ENCODE results near the gene MAGEB16. TPM values are rescaled to one million over a fixed set of nuclear protein-coding genes. Genes with fewer than 3 reads are reported as not detected.

Gene MAGEB16
- total RNA-seq, 1 experiment from 2014 or later: not detected

DNA sequence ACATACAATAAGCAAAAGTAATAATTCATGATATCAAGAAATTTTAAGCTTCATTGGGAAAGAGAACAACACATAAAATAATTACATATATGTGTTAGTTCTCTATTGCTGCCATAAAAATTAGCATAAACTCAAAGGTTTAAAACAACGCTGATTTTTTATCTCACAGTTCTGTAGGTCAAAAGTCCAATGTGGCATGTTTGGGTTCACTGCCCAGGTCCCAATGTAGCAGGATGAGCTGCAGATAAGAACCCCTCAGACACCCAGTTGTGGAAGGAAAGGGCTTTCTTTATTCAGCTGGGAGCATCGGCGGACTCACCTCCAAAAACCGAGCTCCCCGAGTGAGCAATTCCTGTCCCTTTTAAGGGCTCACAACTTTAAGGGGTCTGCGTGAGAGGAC is 13.1 kb upstream of the MAGEB16 start:
- no peaks in the 10 kb centered on the region for H3K27me3 Mint-ChIP-seq (ENCODE audit: low read depth)
- DNase-seq (ENCODE audit: low spot score): no peak
- CTCF ChIA-PET: no interaction called here
- H3K4me3 Mint-ChIP-seq: no peak overlapping the region
- H3K27ac Mint-ChIP-seq: no peak overlapping the region
- no peak for ATAC-seq
- no peaks in the 10 kb centered on the region for H3K36me3 Mint-ChIP-seq
- POLR2A ChIA-PET: no interaction called here
- H3K9me3 Mint-ChIP-seq: no peaks in the 10 kb centered on the region
- no peak for TF ChIP-seq MYBL2 (CRISPR knock-in tag; IDR thresholded peaks at IDR 0.05)
- TF ChIP-seq, protein P1, sequence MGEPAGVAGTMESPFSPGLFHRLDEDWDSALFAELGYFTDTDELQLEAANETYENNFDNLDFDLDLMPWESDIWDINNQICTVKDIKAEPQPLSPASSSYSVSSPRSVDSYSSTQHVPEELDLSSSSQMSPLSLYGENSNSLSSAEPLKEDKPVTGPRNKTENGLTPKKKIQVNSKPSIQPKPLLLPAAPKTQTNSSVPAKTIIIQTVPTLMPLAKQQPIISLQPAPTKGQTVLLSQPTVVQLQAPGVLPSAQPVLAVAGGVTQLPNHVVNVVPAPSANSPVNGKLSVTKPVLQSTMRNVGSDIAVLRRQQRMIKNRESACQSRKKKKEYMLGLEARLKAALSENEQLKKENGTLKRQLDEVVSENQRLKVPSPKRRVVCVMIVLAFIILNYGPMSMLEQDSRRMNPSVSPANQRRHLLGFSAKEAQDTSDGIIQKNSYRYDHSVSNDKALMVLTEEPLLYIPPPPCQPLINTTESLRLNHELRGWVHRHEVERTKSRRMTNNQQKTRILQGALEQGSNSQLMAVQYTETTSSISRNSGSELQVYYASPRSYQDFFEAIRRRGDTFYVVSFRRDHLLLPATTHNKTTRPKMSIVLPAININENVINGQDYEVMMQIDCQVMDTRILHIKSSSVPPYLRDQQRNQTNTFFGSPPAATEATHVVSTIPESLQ (CRISPR knock-in tag; IDR thresholded peaks at IDR 0.05): no peak
- TF ChIP-seq, protein P2, sequence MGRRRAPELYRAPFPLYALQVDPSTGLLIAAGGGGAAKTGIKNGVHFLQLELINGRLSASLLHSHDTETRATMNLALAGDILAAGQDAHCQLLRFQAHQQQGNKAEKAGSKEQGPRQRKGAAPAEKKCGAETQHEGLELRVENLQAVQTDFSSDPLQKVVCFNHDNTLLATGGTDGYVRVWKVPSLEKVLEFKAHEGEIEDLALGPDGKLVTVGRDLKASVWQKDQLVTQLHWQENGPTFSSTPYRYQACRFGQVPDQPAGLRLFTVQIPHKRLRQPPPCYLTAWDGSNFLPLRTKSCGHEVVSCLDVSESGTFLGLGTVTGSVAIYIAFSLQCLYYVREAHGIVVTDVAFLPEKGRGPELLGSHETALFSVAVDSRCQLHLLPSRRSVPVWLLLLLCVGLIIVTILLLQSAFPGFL (CRISPR knock-in tag; IDR thresholded peaks at IDR 0.05; ENCODE audit: borderline replicate concordance): no peak
- TF ChIP-seq, protein P3, sequence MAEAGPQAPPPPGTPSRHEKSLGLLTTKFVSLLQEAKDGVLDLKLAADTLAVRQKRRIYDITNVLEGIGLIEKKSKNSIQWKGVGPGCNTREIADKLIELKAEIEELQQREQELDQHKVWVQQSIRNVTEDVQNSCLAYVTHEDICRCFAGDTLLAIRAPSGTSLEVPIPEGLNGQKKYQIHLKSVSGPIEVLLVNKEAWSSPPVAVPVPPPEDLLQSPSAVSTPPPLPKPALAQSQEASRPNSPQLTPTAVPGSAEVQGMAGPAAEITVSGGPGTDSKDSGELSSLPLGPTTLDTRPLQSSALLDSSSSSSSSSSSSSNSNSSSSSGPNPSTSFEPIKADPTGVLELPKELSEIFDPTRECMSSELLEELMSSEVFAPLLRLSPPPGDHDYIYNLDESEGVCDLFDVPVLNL (CRISPR knock-in tag; IDR thresholded peaks at IDR 0.05; ENCODE audit: borderline replicate concordance, low read depth): no peak
- no peak for TF ChIP-seq OVOL2 (CRISPR knock-in tag; IDR thresholded peaks at IDR 0.05; ENCODE audit: borderline replicate concordance)
- TF ChIP-seq, protein P4, sequence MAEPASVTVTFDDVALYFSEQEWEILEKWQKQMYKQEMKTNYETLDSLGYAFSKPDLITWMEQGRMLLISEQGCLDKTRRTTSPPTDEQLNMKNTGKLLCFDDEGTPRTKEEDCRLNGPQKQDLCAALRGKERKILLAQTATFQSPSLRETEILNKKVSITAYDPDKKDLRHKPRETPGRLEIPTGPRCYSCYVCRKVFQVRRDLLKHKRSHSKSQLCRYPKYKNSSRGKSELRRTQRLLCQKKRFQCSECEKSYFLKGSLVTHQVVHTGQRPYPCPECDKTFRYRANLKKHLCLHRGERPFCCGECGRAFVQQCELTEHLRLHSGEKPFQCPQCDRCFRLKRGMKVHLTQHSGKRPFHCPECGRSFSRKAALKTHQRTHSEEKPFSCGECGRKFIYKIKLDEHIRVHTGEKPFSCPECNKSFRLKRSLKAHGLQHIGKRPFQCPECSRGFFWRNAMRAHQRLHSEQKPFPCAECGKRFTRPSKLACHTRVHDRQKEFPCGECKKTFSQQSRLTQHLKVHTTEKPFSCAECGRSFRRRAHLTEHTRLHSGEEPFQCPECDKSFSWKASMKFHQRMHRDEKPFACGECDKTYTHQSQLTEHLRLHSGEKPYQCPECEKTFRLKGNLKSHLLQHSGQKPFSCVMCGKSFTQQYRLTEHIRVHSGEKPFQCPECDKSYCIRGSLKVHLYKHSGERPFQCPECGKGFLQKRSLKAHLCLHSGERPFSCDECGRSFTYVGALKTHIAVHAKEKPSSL (CRISPR knock-in tag; conservative IDR thresholded peaks at IDR 0.05): no peak
- TF ChIP-seq, protein P5, sequence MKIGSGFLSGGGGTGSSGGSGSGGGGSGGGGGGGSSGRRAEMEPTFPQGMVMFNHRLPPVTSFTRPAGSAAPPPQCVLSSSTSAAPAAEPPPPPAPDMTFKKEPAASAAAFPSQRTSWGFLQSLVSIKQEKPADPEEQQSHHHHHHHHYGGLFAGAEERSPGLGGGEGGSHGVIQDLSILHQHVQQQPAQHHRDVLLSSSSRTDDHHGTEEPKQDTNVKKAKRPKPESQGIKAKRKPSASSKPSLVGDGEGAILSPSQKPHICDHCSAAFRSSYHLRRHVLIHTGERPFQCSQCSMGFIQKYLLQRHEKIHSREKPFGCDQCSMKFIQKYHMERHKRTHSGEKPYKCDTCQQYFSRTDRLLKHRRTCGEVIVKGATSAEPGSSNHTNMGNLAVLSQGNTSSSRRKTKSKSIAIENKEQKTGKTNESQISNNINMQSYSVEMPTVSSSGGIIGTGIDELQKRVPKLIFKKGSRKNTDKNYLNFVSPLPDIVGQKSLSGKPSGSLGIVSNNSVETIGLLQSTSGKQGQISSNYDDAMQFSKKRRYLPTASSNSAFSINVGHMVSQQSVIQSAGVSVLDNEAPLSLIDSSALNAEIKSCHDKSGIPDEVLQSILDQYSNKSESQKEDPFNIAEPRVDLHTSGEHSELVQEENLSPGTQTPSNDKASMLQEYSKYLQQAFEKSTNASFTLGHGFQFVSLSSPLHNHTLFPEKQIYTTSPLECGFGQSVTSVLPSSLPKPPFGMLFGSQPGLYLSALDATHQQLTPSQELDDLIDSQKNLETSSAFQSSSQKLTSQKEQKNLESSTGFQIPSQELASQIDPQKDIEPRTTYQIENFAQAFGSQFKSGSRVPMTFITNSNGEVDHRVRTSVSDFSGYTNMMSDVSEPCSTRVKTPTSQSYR (CRISPR knock-in tag; IDR thresholded peaks at IDR 0.05): no peak
- TF ChIP-seq, protein P6, sequence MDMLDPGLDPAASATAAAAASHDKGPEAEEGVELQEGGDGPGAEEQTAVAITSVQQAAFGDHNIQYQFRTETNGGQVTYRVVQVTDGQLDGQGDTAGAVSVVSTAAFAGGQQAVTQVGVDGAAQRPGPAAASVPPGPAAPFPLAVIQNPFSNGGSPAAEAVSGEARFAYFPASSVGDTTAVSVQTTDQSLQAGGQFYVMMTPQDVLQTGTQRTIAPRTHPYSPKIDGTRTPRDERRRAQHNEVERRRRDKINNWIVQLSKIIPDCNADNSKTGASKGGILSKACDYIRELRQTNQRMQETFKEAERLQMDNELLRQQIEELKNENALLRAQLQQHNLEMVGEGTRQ (CRISPR knock-in tag; IDR thresholded peaks at IDR 0.05): no peak
- TF ChIP-seq, protein P7, sequence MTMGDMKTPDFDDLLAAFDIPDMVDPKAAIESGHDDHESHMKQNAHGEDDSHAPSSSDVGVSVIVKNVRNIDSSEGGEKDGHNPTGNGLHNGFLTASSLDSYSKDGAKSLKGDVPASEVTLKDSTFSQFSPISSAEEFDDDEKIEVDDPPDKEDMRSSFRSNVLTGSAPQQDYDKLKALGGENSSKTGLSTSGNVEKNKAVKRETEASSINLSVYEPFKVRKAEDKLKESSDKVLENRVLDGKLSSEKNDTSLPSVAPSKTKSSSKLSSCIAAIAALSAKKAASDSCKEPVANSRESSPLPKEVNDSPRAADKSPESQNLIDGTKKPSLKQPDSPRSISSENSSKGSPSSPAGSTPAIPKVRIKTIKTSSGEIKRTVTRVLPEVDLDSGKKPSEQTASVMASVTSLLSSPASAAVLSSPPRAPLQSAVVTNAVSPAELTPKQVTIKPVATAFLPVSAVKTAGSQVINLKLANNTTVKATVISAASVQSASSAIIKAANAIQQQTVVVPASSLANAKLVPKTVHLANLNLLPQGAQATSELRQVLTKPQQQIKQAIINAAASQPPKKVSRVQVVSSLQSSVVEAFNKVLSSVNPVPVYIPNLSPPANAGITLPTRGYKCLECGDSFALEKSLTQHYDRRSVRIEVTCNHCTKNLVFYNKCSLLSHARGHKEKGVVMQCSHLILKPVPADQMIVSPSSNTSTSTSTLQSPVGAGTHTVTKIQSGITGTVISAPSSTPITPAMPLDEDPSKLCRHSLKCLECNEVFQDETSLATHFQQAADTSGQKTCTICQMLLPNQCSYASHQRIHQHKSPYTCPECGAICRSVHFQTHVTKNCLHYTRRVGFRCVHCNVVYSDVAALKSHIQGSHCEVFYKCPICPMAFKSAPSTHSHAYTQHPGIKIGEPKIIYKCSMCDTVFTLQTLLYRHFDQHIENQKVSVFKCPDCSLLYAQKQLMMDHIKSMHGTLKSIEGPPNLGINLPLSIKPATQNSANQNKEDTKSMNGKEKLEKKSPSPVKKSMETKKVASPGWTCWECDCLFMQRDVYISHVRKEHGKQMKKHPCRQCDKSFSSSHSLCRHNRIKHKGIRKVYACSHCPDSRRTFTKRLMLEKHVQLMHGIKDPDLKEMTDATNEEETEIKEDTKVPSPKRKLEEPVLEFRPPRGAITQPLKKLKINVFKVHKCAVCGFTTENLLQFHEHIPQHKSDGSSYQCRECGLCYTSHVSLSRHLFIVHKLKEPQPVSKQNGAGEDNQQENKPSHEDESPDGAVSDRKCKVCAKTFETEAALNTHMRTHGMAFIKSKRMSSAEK (CRISPR knock-in tag; IDR thresholded peaks at IDR 0.05; ENCODE audit: borderline replicate concordance): no peak
- no peak for TF ChIP-seq ZNF263 (CRISPR knock-in tag; IDR thresholded peaks at IDR 0.05; ENCODE audit: low read depth)
- TF ChIP-seq ZNF423 (CRISPR knock-in tag; IDR thresholded peaks at IDR 0.05): no peak
- no peak for TF ChIP-seq FOXP1 (CRISPR knock-in tag; IDR thresholded peaks at IDR 0.05; ENCODE audit: borderline replicate concordance)
- TF ChIP-seq JAZF1 (CRISPR knock-in tag; IDR thresholded peaks at IDR 0.05): no peak
- TF ChIP-seq, protein P8, sequence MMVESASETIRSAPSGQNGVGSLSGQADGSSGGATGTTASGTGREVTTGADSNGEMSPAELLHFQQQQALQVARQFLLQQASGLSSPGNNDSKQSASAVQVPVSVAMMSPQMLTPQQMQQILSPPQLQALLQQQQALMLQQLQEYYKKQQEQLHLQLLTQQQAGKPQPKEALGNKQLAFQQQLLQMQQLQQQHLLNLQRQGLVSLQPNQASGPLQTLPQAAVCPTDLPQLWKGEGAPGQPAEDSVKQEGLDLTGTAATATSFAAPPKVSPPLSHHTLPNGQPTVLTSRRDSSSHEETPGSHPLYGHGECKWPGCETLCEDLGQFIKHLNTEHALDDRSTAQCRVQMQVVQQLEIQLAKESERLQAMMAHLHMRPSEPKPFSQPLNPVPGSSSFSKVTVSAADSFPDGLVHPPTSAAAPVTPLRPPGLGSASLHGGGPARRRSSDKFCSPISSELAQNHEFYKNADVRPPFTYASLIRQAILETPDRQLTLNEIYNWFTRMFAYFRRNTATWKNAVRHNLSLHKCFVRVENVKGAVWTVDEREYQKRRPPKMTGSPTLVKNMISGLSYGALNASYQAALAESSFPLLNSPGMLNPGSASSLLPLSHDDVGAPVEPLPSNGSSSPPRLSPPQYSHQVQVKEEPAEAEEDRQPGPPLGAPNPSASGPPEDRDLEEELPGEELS (CRISPR knock-in tag; IDR thresholded peaks at IDR 0.05): no peak
- TF ChIP-seq, protein P9, sequence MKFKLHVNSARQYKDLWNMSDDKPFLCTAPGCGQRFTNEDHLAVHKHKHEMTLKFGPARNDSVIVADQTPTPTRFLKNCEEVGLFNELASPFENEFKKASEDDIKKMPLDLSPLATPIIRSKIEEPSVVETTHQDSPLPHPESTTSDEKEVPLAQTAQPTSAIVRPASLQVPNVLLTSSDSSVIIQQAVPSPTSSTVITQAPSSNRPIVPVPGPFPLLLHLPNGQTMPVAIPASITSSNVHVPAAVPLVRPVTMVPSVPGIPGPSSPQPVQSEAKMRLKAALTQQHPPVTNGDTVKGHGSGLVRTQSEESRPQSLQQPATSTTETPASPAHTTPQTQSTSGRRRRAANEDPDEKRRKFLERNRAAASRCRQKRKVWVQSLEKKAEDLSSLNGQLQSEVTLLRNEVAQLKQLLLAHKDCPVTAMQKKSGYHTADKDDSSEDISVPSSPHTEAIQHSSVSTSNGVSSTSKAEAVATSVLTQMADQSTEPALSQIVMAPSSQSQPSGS (CRISPR knock-in tag; IDR thresholded peaks at IDR 0.05; ENCODE audit: borderline replicate concordance, low read depth): no peak
- no peak for TF ChIP-seq NFYB (CRISPR knock-in tag; conservative IDR thresholded peaks at IDR 0.05; ENCODE audit: low read depth)
- no peak for TF ChIP-seq SP1 (CRISPR knock-in tag; conservative IDR thresholded peaks at IDR 0.05)
- no peak for TF ChIP-seq TEAD4 (CRISPR knock-in tag; IDR thresholded peaks at IDR 0.05)
- H3K4me1 Mint-ChIP-seq: peaks cover 23% of the 10 kb centered on the region

All from WTC11 (cell line).